ENCODE data around the gene GRIN2A.

The GRIN2A gene

DNA sequence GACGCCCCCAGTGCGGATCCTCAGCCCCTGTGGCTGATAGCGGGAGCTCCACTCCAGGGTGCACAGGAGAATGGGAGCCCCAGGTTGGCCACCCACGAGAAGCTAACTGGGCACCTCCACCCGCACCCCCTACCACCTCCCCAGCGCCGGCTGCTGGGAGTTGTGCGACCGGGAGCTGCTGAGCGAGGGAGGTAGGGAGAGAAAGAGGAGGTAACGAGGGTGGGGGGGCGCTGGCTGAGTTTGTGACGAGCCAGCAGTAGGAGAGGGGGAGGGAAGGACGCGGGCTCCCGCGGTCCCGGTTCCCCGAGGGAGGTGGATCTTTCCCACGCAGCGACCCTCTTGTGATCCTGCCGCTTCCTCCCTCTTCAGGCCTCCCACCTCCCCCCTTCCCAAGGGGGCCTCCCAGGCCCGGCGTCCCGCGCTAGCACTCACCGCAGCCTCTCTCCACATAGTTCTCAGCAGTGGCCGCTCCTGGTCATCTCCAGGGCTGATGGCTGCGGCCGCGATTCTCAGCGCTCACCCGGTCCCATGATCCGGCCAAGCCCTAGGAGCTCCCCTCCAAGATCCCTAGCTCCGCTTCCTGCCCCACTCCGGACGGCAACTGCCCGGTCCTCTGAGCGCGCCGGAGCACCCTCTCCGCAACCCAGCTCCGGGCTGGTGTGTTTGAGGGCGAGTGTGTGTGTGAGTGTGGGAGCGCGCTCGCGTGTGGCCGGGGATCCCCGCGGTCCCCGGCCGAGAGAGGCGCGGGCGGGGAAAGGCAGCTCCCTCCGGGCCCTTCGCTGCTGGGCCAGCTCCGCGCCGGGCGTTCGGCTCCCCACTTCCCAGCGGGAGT lies at the start of gene GRIN2A:
Gene GRIN2A (minus strand): TSS at position 207 of the 832 bp plus-strand sequence. CDS start 2,017 bp downstream, outside the sequence.
- DNase-seq (ENCODE audit: low read depth in 1 of 2, low spot score in 1 of 2): no peak

DNA sequence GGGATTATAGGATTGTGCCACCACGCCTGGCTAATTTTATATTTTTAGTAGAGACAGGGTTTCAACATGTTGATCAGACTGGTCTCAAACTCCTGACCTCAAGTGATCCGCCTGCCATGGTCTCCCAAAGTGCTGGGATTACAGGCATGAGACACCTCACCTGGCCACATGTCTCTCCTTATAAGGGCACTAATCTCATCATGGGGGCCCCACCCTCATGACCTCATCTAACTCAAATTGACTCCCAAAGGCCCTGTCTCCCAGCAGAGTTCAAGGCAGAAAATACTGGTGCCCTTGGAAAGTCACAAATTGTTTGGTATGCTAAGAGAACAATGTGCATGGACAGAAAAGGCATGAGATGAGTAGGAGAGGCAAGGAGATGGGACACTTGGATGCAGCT lies 49.3 kb upstream of the GRIN2A start:
- DNase-seq (ENCODE audit: low read depth in 1 of 2, low spot score in 1 of 2): no peak

DNA sequence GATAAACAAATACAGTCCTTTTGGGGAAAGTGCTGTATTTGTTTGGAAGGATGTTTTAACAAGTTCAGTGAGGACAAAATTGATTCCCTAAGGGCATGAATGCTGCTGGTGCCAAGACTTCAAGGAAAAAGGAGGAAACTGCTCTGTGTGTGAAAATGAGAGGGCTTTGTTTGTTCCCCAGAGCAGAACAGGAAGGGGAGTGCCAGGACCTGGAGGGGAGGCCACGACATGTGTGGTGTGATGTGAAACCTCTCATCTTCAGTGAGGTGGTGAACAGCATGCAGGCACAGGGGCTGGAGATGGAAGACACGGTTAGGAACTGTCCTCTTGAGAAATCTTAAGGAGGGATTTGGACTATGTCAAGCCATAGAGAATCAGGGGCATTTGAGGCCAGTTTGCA lies 46.6 kb upstream of the GRIN2A start:
- no peak for DNase-seq (ENCODE audit: low read depth in 1 of 2, low spot score in 1 of 2)

DNA sequence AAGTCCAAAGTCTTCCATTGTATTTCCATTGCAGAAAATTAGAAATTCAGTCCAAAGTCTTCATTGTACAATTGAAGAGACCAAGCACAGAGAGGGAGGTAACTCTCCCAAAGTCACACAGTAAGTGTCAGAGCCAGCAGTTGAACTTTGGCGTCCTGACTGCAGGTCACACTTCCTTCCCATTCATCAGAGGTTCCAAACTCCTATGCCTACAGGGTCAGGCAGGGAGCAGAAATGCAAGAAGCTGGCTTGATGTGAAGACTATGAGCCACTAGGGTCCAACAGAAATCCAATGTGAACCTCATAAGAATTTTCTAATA lies 44.7 kb upstream of the GRIN2A start:
- no peak for DNase-seq (ENCODE audit: low read depth in 1 of 2, low spot score in 1 of 2)

DNA sequence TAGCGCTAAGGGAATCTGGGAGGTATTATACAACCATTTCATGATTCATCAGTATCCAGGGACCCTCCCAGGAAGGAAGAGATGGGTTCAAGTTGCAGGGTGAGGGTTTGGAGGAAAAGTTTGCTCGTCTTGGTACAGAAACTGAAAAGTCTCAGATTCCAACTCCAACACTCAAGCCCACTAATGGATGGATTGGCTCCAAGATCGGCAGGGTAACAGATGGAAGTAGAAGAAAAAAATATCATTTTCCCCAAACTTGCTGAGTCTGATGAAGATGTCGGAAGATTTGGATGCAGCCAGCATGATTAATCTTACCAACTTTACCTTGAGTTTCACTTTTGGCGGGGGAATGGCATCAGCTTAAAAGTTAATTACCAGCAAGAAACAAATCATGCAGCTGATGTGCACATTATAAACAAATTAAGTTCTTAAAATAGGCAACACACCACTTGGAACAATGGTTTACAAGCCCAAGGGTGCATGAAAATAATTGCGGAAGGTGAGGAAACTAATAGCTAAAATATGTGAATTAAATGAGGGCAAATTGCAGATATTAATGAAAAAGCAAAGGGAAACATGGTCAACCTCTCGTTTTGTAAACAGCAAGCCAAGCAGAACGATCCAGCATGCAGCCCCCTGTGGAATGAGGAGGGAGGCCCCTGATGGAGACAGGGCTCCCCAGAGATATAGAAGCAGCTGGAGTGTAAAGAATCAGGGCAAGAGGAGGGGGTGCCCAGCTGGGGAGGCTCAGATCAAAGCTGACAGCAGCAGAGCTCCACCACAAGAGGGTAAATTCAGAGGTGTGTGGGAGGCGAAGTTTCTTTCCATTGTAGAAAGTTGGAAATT lies 44.1 kb upstream of the GRIN2A start:
- DNase-seq (ENCODE audit: low read depth in 1 of 2, low spot score in 1 of 2): no peak

DNA sequence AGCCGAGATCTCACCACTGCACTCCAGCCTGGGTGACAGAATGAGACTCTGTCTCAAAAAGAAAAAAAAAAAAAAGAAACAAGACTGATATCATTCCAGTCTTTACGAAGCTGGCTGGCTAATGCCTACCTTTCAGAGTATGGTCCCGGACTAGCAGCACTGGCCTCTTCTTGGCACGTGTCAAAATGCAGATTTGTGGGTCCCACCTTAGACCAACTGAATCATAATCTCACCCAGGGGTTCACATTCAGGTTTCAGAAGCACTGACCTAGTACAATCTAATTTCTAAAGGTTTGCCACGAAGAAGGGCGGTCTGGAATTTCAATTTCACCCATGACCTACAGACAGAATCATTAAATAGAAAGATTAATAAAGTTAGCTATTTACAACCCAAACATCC lies 43.4 kb upstream of the GRIN2A start:
- no peak for DNase-seq (ENCODE audit: low read depth in 1 of 2, low spot score in 1 of 2)

DNA sequence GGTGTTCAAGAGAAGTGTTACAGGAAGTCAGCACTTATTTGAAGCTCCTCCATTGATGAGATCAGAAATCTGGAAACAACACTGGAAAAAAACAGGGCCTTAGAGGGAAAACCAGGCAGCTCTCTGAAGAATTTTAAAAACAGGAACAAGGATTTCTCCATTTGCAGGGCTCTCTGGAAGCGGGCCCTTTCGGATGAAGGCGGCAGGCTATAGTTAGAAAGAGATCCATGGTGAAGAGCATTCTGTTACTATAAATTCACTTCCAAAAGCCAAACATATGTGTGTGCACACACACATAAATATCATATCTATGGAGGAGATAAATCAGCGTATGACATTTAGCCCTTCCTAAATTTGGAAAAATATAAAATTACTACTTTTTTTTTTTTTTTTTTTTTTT lies 42.6 kb upstream of the GRIN2A start:
- DNase-seq (ENCODE audit: low read depth in 1 of 2, low spot score in 1 of 2): no peak

DNA sequence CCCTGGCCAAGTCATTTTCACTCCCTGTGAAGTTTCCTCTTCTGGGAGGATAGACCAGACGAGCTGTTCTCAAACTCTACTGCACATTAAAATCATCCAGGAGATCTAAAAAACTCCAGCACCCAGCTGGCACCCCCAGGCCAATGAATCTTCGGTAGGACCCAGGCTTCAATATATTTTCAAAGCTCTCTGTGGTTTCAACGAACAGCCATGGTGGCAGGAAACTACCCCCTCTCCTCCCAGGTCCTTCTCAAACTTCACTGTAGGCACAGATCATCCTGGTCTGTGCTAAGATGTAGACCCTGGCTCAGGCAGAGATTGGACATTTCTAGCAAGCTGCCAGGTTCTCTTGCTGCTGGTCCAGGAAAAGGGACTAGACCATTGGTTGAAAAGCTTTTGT lies 38.7 kb upstream of the GRIN2A start:
- DNase-seq (ENCODE audit: low read depth in 1 of 2, low spot score in 1 of 2): no peak

DNA sequence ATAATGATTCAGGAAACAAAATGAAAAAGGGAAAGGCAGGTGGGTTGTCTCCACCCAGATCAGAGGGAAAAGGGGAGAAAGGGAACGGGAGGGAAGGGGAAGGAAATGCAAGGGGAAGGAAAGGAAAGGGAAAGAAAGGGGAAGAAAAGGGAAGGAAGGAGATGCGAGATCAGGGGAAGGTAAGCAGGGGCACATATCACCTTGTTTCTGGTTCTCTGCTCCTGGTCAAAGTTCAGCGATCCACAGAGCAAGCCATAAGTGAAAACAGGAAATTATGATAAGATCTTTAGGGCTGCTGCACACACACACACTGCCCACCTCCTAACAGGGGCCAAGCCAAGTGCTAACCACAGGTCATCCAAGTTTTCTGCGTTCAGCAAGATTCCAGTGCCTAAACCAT lies 37.5 kb upstream of the GRIN2A start:
- no peak for DNase-seq (ENCODE audit: low read depth in 1 of 2, low spot score in 1 of 2)

DNA sequence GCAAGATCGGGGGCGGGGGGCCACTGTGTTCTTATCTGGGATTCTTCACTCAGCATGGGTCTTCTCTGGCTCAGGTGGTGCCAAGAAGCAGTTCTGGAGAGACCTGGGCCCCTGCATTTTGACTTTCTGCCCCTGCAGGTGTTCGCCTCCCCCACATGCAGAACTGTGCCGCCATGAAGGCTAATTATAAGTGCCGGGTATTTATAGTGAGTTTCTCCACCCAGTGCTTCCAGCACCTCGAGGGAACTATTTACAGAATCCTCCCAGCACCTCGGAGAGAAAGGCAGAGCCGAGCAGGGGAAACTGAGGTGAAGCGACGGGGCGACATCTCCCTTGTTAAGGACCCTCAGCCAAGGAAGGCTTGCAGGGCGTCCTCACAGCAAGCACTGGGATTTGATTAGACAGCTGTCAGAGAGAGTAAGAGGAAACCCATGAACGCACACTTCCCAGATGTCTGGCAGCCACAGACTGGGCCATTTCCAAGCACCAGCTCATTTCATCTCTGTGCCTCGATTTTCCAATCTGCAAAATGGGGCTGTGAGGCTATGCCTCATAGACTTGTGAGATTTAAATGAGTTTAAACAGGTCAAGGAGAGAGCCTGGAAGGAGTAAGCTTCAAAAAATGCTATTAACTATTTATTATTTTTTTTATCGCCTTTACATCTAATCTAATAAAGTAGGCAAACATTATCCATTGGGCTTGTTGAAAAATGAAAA lies 36.4 kb upstream of the GRIN2A start:
- DNase-seq (ENCODE audit: low read depth in 1 of 2, low spot score in 1 of 2): no peak

DNA sequence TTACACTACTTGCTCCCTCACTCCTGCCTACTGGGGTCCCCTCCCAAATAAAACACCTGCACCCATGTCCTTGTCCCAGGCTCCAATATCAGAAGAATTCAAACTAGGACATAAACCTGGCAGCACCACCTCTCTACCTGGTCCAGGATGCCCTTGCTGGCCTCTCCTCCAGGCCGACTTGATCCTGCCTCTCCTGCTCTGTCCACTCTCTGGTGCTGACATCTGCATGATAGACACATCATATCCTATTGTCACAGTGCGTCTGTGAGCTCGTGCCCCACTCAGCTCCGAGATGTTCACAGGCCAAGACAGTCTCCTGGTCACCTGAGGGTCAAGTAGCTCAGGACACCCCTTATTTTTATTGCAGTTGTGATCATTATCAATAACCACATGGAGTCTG lies 31.5 kb upstream of the GRIN2A start:
- no peak for DNase-seq (ENCODE audit: low read depth in 1 of 2, low spot score in 1 of 2)

DNA sequence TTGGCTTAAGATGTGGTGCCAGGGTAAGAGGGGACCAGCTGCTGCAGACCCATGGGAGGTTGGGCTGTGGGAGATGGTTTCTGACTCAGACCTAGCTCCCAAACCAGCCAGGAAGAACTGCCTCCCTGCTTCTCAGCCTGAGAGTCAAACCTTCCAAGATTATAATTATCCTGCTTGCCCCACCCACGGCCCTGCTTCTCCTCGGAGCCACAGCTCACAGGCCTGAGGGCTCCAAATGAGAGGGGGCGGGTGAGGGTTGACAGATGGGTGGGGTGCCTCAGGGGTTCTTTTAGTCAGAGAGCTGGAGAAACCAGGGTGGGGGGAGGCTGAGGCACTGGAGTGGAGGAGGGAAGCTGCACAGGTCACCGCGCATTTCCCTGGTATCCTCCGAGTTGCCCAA lies 28.7 kb upstream of the GRIN2A start:
- DNase-seq (ENCODE audit: low read depth in 1 of 2, low spot score in 1 of 2): no peak

DNA sequence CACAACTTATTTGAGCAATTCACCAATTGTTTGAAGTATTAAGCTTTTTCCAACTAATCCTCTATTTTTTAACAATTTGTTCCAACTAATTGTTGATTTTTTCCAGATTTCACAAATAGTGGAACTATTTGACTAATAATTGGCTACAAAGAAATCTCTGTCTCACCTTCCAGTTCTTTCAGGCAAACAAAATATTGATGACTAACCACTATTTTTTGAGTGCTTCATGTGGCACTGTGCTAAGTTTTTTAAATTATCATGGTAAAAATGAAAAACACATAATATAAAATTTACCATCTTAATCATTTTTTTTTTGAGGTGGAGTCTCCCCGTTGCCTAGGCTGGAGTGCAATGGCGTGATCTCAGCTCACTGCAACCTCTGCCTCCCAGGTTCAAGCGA lies 24.6 kb upstream of the GRIN2A start:
- no peak for DNase-seq (ENCODE audit: low read depth in 1 of 2, low spot score in 1 of 2)

DNA sequence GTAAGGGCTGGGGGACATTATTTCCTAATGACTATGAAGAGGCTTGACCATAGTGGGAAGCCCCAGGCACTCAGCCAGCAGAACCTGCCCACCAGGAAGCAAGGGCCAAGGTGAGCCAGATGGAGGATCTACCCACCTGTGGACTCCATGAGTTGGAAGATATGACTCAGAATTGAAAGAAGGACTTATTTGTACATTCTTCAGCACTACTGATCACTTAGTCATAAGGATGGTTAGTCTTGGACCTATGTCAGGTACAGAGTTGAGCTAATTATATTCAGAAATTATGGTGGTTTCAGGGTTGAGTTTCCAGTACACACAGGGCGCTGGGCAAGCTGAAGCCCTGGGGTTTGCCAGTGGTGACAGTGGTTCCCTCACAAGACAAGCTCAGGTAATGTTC lies 24.0 kb upstream of the GRIN2A start:
- no peak for DNase-seq (ENCODE audit: low read depth in 1 of 2, low spot score in 1 of 2)

DNA sequence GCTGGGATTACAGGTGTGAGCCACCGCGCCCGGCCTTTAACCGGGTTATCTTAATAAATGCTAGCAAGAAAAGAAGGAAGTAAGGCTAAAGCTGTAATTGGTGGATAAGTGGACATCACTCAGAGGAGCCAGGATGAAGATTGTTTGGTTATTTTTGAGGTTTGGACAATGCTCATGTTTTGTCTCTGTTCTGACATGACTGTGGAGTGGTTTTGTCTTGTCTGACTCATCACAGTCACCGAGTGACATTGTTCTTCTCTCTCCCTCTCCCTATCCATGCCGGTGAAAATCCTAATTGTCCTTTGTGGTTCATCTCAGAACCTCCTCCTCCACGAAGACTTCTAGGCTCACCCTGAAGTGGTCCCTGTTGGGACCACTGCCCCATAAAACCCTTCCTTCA lies 23.5 kb upstream of the GRIN2A start:
- no peak for DNase-seq (ENCODE audit: low read depth in 1 of 2, low spot score in 1 of 2)

DNA sequence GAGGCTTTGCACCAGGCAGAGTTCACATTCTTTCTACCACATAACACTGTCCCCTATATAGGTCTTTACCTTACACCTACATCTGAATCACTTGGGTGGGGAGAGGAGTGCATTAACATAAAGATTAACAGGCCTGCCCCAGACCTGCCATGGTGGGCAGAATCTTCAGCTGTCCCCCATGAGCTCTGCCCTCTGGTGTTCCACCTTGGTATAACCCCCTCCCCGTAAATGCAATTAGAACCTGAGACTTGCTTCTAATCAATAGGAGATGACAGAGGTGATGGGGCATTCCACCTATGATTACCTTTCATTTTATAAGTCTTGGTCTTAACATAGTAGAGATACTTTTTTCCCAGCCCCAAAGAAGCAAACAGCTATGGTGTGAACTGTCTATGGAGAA lies 20.4 kb upstream of the GRIN2A start:
- DNase-seq (ENCODE audit: low read depth in 1 of 2, low spot score in 1 of 2): no peak

DNA sequence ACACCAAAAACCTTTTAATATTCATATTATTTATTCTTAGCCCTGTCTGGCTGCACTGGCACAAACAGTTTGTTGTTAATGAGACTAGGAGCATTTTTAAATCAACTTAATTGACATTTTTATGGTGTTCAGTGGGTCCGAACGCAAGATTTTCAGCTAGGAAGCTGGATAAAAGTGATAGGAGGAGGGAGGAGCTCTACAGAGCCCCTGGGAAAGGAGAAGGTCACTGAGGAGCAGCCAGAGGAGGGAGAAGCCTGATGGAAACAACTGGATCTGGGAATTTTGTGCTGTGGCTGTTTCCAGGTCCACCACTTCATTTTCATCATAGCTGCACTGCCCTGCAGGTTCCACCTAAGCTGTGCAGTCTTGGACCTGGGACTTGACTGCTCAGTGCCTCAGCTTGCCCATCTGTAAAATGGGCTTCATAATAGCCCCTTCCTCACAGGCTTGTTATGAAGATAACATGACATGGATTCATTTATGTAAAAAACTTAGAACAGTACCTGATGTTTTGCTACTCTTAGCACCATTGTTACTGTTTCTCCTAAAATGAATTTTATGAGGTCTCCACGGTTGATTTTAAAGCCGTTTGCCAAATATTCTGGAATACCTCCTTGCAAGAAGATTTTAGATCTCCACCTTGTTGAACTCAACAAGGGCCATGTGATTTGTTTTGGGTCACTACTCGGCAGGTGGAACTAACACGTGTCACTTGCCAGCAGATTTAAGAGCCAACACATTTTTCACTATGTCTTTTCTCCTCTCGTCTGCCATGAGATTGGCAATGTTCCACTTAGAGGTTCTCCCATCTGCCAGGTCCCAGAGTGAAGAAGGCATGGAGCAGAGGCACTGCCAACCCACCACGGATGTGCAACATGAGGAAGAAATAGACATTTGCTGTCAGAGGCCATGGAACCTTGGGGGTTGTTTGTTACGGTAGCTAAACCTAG lies 18.7 kb upstream of the GRIN2A start:
- no peak for DNase-seq (ENCODE audit: low read depth in 1 of 2, low spot score in 1 of 2)

DNA sequence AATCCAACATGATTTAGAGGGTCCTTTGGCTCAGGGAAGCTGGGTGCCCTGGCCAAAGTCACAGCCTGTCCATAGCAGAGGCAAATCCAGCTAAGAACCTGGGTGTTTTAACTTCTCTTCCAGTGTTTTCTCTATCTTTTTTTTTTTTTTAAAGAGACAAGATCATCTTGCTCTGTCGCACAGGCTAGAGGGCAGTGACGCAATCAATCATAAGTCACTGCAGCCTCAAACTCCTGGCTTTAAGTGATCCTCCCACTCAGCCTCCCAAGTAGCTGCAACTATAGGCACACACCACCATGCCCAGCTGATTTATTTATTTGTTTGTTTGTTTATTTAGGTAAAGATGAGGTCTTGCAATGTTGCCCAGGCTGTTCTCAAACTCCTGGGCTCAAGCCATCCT lies 14.8 kb upstream of the GRIN2A start:
- no peak for DNase-seq (ENCODE audit: low read depth in 1 of 2, low spot score in 1 of 2)

DNA sequence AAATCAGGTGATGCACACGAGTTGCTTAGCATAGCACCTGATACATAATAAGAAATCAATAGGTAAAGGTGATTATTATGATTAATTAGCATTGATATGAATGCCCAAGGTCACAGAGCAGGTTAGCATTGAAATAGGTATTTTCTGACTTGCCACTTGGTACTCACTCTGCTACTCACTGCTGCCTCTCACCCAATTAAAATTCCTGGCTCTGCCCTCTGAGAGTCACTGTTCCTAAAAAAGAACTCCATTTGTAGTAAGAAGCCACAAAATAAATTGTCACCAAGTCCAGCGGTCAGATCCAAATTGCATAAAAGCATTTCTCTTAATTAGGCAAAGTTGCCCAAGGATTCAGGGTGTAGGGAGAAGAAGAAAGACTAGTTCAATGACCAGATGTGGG lies 8.9 kb upstream of the GRIN2A start:
- DNase-seq (ENCODE audit: low read depth in 1 of 2, low spot score in 1 of 2): no peak

DNA sequence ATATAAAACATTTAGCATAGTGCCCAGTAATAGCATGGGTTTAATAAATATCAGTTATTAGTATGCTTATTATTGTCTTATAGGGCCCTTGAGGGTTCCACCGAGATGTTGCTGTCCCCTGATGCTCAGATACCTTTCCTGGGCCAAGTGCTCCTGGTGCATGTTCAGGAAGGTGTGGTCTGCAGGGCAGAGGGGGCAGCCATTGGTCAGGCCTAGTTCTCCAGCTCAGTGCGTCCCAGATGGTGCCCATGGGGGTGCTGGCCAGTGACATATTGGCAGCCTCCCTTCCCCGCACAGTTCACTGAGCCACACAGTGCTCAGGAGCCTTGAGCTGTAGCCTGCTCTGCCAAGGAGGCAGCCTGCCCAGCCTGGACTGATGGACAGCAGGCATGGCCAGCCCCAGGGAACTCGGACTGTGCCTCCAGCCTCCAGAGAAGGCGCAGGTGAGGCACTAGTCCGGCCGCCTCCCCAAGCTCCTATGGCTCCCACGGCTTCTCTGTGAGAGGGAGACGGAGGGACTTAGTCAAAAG lies 7.7 kb upstream of the GRIN2A start:
- no peak for DNase-seq (ENCODE audit: low read depth in 1 of 2, low spot score in 1 of 2)

DNA sequence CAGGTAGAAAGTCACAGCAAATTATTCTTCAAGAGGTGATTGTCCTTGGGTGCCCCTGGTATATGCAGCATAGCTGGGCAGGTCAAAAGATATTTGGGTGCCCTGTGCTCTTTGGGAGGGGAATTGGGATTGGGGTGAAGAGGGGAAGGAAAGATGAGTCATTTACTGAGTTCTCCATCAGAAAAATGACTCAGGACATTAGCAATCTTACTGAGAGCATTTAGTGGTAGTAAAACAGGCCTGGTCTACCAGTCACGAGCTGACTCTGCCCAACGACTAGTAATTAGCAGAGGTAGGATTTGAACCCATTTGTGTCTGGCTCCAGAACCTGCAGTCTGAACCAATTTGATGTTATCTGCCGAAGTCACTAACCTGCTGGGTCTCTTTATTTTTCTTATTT lies 6.0 kb upstream of the GRIN2A start:
- no peak for DNase-seq (ENCODE audit: low read depth in 1 of 2, low spot score in 1 of 2)
